Measurements from ENCODE around the gene FHIP2A. TPM values are rescaled to one million over a fixed set of nuclear protein-coding genes. Genes with fewer than 3 reads are reported as not detected.

FHIP2A gene
- total RNA-seq, 4 donors from 2014 or later, result 35.4 to 68.8 (median 58.0) TPM

DNA sequence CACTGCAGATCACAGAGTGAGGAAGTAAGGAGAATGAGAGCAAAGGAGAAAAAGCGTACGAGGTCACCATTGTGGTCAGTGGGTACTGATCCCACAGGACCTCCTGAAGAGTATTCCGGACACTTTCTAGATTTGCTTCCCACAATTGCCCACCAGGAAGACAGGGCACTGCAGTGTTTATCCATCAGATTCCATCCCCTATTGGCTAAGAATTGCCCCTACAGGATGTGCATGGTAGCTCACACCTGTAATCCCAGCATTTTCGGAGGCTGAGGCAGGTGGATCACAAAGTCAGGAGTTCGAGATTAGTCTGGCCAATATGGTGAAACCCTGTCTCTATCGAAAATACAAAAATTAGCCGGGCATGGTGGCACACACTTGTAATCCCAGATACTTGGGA is 5.3 kb upstream of the FHIP2A start:
- H3K27me3 ChIP-seq, result no peaks in the 10 kb centered on the region

DNA sequence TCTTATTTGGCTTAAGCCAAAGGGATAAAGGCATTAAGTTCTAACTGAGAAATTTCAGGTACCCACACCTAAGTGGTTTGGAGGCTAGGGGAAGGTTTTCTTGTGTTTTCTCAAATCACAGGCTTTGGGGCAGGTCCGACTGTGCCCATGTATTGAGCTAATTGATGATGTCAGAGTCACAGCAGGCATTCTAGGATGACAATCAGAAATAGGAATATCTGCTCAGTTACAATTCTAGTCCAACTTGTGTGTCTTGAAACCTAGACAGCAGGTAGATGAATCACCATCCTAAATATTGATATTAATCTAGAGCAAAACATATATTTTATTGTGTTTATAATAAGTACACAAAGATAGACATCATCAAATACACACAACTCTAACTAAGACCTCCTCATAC is 2.3 kb upstream of the FHIP2A start:
- no peak for TF ChIP-seq POLR2A (IDR thresholded peaks at IDR 0.05)
- no peak for TF ChIP-seq EP300 (IDR thresholded peaks at IDR 0.05)
- no peak for TF ChIP-seq CTCF (IDR thresholded peaks at IDR 0.05)
- no peaks in the 10 kb centered on the region for H3K36me3 ChIP-seq
- 62 to 82% methylated on average over 1 of the region's 1 CpG for WGBS, 2 donors
- no peak for DNase-seq (ENCODE audit: low spot score in 2 of 2)
- no peak overlapping the region for H3K27ac ChIP-seq
- peaks cover 0 to 18% (median 9%) of the 10 kb centered on the region in 4 donors for H3K4me1 ChIP-seq
- no peak overlapping the region for H3K4me3 ChIP-seq
- H3K9me3 ChIP-seq, result no peaks in the 10 kb centered on the region
- H3K27me3 ChIP-seq, result no peaks in the 10 kb centered on the region

More for the DNA sequence above, 5.3 kb upstream of the FHIP2A start:
- no peak overlapping the region for H3K27ac ChIP-seq
- no peaks in the 10 kb centered on the region for H3K9me3 ChIP-seq
- DNase-seq (ENCODE audit: low spot score in 2 of 2), result no peak
- H3K36me3 ChIP-seq, result no peaks in the 10 kb centered on the region
- TF ChIP-seq EP300 (IDR thresholded peaks at IDR 0.05), result no peak
- TF ChIP-seq POLR2A (IDR thresholded peaks at IDR 0.05), result no peak
- TF ChIP-seq CTCF (IDR thresholded peaks at IDR 0.05), result no peak
- no peak overlapping the region for H3K4me3 ChIP-seq
- H3K4me1 ChIP-seq, result peaks cover 0 to 3% (median 0%) of the 10 kb centered on the region in 4 donors
- 84 to 85% methylated on average over 7 of the region's 7 CpGs for WGBS, 2 donors

- Histone ChIP-seq H3K36me3 (no peaks in the 10 kb centered on the region), H3K4me1 (peaks cover 0 to 43% (median 20%) of the 10 kb centered on the region in 4 donors), H3K27ac (peak overlapping the region; percentile 93 to 99 (median 98)), H3K9me3 (no peaks in the 10 kb centered on the region), H3K27me3 (no peaks in the 10 kb centered on the region), H3K4me3 (peak overlapping the region; percentile 72 to 97 (median 90))
- peak in 1 of 2 donors; percentile 12 for DNase-seq (ENCODE audit: low spot score in 2 of 2)
- 0 to 1% methylated on average over 5 to 31 of the region's 60 CpGs for WGBS, 2 donors
- TF ChIP-seq POLR2A (IDR thresholded peaks at IDR 0.05), result no peak
- peak in 1 of 5 experiments; percentile 45 for TF ChIP-seq CTCF (IDR thresholded peaks at IDR 0.05)
Observed at GRCh38 chr10:114821915-114822443, 399 bp downstream of the FHIP2A start.

DNA sequence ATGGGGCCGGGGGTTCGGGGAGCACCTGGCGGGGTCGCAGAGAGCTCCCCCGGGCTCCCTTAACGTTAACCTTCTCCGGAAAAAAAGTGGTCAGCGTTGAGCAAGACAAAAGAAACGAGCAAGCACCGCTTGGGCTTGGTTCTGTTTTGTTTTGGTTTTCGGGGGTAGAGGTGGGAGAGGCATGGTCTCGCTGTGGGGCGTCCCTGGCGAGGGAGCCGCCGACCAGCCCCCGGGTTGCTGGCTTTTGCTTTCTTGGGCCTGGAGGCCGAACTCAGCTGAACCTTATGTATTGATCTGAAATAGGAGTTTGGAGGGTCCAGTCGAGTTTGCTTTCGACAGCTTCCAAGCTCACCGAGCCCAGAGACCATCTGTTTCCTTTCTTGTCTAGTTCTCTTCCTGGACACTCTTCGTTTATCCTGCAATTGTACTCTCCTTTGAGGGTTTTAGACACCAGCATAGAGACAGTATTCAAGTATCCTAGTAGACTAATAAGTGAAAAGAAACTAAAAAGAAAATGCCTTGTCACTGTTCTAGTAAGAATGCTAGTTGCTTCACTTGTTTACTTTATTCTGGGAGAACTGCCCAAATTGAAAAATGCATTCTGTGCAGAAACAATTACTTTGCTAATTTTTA is 980 bp downstream of the FHIP2A start:
- DNase-seq (ENCODE audit: low spot score in 2 of 2), result peak in 1 of 2 donors; percentile 31

More for the DNA sequence above, 980 bp downstream of the FHIP2A start:
- Histone ChIP-seq H3K9me3 (no peaks in the 10 kb centered on the region), H3K27me3 (no peaks in the 10 kb centered on the region), H3K4me1 (peaks cover 0 to 43% (median 20%) of the 10 kb centered on the region in 4 donors), H3K27ac (peak overlapping the region; percentile 93 to 99 (median 98)), H3K4me3 (peak overlapping the region; percentile 72 to 97 (median 90)), H3K36me3 (no peaks in the 10 kb centered on the region)
- 1 to 2% methylated on average over 20 to 22 of the region's 22 CpGs for WGBS, 2 donors
- TF ChIP-seq CTCF (IDR thresholded peaks at IDR 0.05) (no peak), POLR2A (IDR thresholded peaks at IDR 0.05) (peak in 1 of 2 donors; percentile 20), EP300 (IDR thresholded peaks at IDR 0.05) (peak in 1 of 2 donors; percentile 34)
